ENCODE measurements around the gene ABCA4. TPM values are rescaled to one million over a fixed set of nuclear protein-coding genes. Genes with fewer than 3 reads are reported as not detected.

Gene ABCA4
- total RNA-seq, 6 donors from 2014 or later: under 0.01 to 1.3 (median 0.53) TPM

- TF ChIP-seq EP300 (IDR thresholded peaks at IDR 0.05): no peak
- no peak for TF ChIP-seq CTCF (IDR thresholded peaks at IDR 0.05)
- TF ChIP-seq POLR2A (IDR thresholded peaks at IDR 0.05): no peak
- 81 to 88% methylated on average over 9 to 10 of the region's 10 CpGs for WGBS, 2 donors
- DNase-seq: no peak
- Histone ChIP-seq H3K4me3 (no peak overlapping the region), H3K27me3 (no peaks in the 10 kb centered on the region), H3K36me3 (no peaks in the 10 kb centered on the region), H3K4me1 (peaks cover 32 to 48% (median 35%) of the 10 kb centered on the region in 4 donors), H3K27ac (peak overlapping the region; percentile 24 to 81 (median 56)), H3K9me3 (no peaks in the 10 kb centered on the region)
- no peak for ATAC-seq (ENCODE audit: low FRiP score in 2 of 2)
These were observed 24.0 kb downstream of the ABCA4 start for GRCh38 chr1:94096797-94097549.

- Histone ChIP-seq H3K4me3 (no peak overlapping the region), H3K9me3 (no peaks in the 10 kb centered on the region), H3K36me3 (no peaks in the 10 kb centered on the region), H3K27ac (peak overlapping the region; percentile 26 to 81 (median 75)), H3K27me3 (no peaks in the 10 kb centered on the region), H3K4me1 (peaks cover 33 to 48% (median 40%) of the 10 kb centered on the region in 4 donors)
- DNase-seq: no peak
- no peak for TF ChIP-seq CTCF (IDR thresholded peaks at IDR 0.05)
- no peak for TF ChIP-seq POLR2AphosphoS5 (IDR thresholded peaks at IDR 0.05)
- TF ChIP-seq POLR2A (IDR thresholded peaks at IDR 0.05): no peak
- TF ChIP-seq EP300 (IDR thresholded peaks at IDR 0.05): no peak
- 80 to 86% methylated on average over 12 to 14 of the region's 14 CpGs for WGBS, 2 donors
- peak in 1 of 2 donors; percentile 60 for ATAC-seq (ENCODE audit: low FRiP score in 2 of 2)
These were observed 25.0 kb downstream of the ABCA4 start for GRCh38 chr1:94095744-94096469.

- DNase-seq: peak; percentile 27 to 83
- Histone ChIP-seq H3K9me3 (no peaks in the 10 kb centered on the region), H3K4me3 (no peak overlapping the region), H3K4me1 (peaks cover 33 to 48% (median 42%) of the 10 kb centered on the region in 4 donors), H3K27me3 (no peaks in the 10 kb centered on the region), H3K27ac (peak overlapping the region; percentile 71 to 81 (median 75)), H3K36me3 (no peaks in the 10 kb centered on the region)
- WGBS, 2 donors: 63 to 70% methylated on average over 21 of the region's 21 CpGs
- TF ChIP-seq POLR2AphosphoS5 (IDR thresholded peaks at IDR 0.05): peak; percentile 4 to 14
- TF ChIP-seq POLR2A (IDR thresholded peaks at IDR 0.05): no peak
- peak; percentile 56 to 83 for ATAC-seq (ENCODE audit: low FRiP score in 2 of 2)
These were observed 25.8 kb downstream of the ABCA4 start for GRCh38 chr1:94095112-94095637.

- H3K27ac ChIP-seq: peak overlapping the region; percentile 71 to 81 (median 75)
- DNase-seq (peak in 1 of 2 donors; percentile 55), ATAC-seq (ENCODE audit: low FRiP score in 2 of 2) (peak; percentile 39 to 53)
- H3K4me1 ChIP-seq: peaks cover 33 to 48% (median 42%) of the 10 kb centered on the region in 4 donors
- H3K9me3 ChIP-seq: no peaks in the 10 kb centered on the region
- no peaks in the 10 kb centered on the region for H3K27me3 ChIP-seq
- H3K36me3 ChIP-seq: no peaks in the 10 kb centered on the region
- TF ChIP-seq CTCF (IDR thresholded peaks at IDR 0.05) (no peak), POLR2A (IDR thresholded peaks at IDR 0.05) (no peak), POLR2AphosphoS5 (IDR thresholded peaks at IDR 0.05) (peak; percentile 53 to 63), EP300 (IDR thresholded peaks at IDR 0.05) (peak in 2 of 4 donors; percentile 3 to 31)
- no peak overlapping the region for H3K4me3 ChIP-seq
- 37 to 50% methylated on average over 14 of the region's 14 CpGs for WGBS, 2 donors
These were observed 26.4 kb downstream of the ABCA4 start for GRCh38 chr1:94094469-94095111.

- no peak for ATAC-seq (ENCODE audit: low FRiP score in 2 of 2)
- no peak overlapping the region for H3K4me3 ChIP-seq
These were observed 27.0 kb downstream of the ABCA4 start for GRCh38 chr1:94093996-94094395.

More at GRCh38 chr1:94093996-94094395, 27.0 kb downstream of the ABCA4 start:
- TF ChIP-seq POLR2AphosphoS5 (IDR thresholded peaks at IDR 0.05) (no peak), EP300 (IDR thresholded peaks at IDR 0.05) (no peak), POLR2A (IDR thresholded peaks at IDR 0.05) (no peak), CTCF (IDR thresholded peaks at IDR 0.05) (no peak)
- Histone ChIP-seq H3K4me1 (peaks cover 33 to 48% (median 42%) of the 10 kb centered on the region in 4 donors), H3K36me3 (no peaks in the 10 kb centered on the region), H3K27me3 (no peaks in the 10 kb centered on the region), H3K27ac (peak overlapping the region; percentile 71 to 81 (median 75)), H3K9me3 (no peaks in the 10 kb centered on the region)
- no peak for DNase-seq
- 37 to 50% methylated on average over 6 of the region's 6 CpGs for WGBS, 2 donors
